Measurements from ENCODE around the gene KCNJ13.

KCNJ13 gene

DNA sequence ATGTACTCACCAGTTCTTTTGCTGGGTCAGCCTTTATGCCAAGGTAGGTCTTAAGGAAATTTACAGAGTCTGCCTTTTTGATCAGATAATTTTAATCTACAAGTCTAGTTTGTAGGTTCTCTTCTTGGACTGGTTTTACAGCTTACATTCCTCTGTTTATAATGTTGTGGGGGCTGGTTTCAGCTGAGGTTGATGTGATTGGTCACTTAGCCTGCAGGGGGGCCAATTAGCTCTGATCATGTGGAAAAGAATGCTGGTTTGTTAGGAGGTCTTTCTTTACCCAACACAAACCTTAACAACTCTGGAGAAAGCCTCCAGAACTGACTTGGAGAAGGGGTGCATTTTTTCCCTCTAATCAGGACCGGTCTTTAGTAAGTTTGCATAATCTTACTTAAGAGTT lies at the start of gene KCNJ13:
TSS of gene KCNJ13 (minus strand) at position 131 of the 400 bp plus-strand sequence. CDS start 5,203 bp downstream, outside the sequence.
- no peak for DNase-seq

DNA sequence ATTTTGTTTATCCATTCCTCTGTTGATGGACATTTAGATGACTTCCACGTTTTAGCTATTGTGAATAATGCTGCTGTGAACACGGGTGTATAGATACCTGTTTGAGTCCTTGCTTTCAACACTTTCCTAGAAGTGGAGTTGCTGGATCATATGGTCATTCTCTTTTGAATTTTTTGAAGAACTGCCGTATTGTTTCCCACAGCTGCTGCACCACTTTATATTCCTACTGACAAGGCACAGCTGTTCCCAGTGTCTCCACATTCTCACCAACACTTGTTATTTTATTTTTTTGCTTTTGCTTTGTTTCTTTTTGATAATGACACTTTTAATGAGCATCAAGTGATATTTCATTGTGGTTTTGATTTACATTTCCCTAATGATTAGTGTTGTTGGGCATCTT lies 41.4 kb upstream of the KCNJ13 start:
- no peak for DNase-seq

DNA sequence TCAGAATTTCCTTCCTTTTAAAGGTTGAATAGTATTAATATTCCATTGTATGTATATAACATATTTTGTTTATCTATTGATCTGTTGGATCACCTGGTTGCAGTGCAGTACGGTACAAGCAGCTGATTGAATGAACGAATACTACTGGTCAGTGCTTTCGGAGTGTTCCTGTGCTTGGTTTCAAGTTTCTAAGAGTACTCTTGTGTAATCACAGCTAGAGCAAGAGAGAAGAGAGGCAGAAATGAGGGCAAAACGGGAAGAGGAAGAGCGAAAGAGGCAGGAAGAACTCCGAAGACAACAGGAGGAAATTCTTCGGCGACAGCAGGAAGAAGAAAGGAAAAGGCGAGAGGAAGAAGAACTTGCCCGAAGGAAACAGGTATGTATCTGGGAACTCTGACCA lies 40.3 kb upstream of the KCNJ13 start:
- no peak for DNase-seq

DNA sequence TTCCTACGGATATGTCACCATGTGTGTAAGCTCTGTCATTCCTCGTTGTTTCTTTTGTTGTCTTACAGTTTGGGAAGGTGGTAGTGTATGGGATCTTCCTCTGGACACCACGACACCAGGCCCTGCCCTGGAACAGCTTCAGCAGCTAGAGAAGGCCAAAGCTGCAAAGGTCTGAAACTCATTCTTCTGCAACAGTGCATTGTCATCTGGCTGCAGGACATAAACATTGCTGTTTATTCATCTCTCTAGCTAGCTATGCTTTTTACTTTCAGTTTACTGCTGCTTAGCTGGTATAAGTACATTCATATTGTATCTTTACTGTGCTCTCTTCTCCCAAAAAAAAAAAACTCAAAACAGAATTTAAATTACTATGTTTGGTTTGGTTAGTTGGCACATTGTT lies 39.2 kb upstream of the KCNJ13 start:
- DNase-seq: no peak

DNA sequence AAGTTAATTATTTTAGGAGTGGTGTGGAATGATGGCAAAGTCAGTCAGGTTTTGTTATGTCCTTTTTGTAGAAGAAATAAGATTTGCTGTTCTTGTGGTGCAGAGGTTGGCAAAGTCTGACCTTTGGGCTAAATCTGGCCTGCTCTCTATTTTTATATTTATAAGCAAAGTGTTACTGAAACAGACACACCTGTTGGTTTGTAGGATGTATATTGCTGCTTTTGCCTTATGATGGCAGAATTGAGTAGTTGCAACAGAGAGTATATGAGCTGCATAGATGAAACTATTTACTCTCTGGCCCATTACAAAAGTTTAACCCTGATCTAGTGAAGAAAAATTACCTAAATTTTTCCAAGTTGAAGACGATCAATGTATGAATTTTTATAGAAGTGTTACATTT lies 34.1 kb upstream of the KCNJ13 start:
- no peak for DNase-seq

DNA sequence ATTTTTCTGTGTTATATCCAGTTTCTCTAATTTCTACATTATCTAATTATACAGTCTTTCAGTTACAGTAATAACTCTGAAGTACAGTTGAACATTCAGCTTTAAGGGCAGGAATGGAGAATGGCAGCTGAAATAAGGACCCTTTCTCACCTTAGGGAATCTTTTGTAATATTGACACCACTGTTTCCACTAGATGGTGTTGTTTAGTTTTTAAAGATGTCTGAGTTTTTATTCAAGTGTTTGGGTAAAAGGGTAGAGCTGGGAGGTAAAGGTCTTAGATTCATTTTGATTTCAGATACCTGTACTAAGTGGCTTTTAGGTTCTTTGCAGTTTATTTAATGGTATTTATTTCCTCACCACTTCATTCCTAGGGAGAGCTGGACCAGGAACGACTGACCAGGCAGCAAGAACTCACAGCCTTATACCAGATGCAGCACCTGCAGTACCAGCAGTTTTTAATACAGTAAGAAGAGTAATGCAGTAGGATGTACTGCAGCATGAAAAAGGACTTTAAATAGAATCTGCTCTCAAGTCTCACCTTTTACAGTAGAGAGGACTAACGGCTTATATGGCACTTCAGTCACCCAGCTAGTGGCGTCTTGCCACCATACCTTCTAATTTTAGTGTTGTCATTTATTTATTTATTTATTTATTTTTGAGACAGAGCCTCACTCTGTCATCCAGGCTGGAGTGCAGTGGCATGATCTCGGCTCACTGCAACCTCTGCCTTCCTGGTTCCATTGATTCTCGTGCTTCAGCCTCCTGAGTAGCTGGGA lies 33.2 kb upstream of the KCNJ13 start:
- DNase-seq: no peak

DNA sequence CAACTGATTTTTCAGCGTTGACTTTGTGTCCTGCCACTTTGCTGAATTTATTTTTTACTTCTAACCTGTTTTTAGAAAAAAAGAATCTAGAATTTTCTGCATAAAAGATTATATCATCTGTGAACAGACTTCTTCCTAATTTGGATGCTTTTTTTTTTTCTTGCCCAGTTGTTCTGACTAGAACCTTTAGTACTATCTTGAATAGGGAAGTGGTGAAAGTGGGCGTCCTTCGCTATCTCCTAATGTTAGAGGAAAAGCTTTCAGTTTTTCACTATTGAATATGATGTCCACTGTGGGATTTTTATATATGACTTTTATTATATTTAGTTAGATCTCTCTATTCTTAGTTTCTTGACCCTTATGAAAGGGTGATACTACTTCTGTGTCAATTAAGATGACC lies 25.7 kb upstream of the KCNJ13 start:
- DNase-seq: no peak

DNA sequence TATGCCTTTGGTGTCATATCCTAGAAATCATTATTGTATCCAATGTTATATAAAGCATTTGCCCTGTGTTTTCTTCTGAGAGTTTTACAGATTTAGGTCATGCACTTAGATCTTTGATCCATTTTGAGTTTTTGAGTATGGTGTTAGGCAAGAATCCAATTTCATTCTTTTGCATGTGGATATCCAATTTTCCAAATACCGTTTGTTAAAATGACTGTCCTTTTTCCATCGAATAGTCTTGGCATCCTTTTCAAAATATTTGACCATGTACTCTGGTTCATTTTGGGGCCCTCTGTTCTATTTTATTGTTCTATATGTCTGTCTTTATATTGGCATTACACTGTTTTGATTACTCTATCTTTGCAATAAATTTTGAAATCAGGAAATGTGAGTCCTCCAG lies 23.8 kb upstream of the KCNJ13 start:
- DNase-seq: no peak

DNA sequence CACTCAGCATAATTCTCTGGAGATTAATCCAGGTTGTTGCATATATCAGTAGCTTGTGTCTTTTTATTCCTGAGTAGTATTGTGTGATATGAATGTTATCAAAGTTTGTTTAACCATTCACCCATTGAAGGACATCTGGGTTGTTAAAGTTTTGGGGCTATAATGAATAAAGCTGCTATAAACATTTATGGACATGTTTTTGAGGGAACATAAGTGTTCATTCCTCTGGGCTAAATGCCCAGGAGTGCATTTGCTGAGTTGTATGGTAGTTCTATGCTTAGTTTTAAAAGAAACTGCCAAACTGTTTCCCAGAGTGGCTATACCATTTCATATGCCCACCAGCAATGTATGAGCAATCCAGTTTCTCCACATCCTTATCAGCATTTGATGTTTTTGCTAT lies 21.8 kb upstream of the KCNJ13 start:
- DNase-seq: no peak

DNA sequence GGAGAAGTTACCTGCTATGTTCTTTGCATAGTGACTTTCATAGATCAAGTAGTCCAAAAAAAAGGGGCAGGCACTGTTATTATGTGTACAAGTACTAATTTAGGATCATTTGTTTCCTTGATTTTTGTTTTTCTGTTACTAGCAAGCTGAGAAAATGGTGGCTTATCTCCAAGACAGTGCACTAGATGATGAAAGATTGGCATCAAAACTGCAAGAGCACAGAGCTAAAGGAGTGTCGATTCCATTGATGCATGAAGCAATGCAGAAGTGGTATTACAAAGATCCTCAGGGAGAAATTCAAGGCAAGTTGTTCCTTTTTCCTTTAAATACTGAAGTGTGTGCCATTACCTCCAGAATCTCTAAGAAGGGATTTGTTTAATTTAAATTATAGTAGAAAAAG lies 19.6 kb upstream of the KCNJ13 start:
- DNase-seq: no peak

DNA sequence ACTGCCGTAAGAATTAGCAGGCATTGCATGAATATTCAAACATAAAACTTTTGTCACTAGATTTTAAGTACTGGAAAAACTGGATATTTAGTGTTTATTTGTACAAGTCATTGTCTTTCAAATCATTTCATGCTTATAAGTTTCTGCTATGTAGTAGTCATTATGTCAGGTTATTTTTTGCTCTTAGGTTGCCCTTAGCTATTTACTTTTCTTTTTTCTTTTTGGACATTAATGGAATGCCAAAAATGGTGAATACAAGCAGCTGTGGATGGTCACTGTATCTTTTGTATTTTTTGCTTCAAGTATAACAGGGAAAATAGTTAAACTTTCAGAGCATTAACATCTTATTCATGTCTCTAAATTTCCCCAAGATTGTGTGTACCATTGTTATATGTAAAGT lies 18.6 kb upstream of the KCNJ13 start:
- no peak for DNase-seq

DNA sequence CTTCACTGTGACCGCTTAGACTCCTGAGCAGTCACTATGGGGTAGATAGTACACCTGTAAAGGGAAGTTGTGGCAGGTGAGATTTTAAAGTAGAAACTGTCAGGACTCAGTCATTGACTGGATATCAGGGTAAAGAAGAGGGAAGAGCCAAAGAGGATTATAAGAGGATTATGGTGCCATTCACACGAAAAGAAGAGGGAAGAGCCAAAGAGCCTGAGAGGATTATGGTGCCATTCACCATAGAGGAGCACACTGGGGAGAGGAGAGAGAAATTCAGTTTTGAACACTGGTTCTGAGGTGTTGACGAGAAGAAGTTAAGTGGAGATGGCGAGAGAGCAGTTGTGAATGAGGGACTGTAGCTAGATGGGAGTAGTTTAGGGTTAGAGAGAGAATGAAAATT lies 16.9 kb upstream of the KCNJ13 start:
- no peak for DNase-seq

DNA sequence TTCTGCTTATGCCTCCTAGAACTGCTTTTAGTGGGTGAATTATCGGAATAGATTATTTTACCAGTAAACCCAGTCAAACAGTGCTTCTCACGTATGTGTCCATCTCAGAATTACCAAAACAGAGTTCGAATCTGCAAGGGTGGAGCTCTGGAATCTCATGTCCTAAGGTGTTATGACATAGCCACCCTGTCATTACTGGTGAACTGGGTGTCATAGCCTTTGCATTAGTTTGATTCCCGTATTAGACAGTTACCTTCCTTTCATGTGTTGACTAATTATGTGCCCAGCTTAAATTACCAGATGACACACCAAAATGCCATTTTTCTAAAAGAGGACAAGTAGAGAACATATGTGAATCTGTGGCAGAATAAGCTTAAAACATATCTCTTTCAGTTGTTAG lies 15.2 kb upstream of the KCNJ13 start:
- DNase-seq: no peak

DNA sequence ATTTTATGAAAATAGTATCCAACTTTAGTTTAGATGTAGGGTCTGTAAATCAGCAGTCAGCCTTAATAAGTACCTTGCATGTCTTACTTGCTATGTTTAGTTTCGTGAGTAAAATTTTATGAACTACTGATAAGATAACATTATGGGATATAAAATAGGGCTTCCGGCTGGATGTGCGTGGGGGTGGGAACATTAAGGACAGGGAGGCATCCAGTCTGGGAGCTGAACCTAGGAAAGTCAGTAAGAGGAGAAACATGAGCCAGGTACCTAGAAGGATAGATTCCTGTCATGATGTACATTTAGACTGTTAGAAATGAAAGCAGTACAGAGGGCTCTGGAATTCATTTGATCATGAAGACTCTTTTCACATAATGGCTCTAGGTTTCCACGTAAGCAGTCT lies 12.7 kb upstream of the KCNJ13 start:
- no peak for DNase-seq

DNA sequence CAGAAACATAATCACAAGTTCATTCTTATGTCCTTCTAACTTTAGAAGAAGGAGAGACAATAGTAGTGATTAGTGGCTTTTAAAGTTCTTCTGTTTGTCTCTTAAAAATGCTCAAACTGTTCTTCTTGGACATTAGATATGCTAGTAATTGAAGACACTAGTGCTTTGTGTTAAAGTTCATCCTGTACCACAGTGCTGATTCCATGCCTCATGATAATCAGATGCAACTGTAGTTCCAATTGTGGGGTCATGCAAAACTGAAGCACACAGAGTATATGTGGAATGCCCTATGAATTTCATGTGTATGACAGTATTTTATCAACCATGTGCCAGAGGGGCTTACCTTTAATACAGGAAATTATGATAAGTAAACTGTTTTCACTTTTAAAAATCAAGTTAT lies 11.4 kb upstream of the KCNJ13 start:
- DNase-seq: no peak

DNA sequence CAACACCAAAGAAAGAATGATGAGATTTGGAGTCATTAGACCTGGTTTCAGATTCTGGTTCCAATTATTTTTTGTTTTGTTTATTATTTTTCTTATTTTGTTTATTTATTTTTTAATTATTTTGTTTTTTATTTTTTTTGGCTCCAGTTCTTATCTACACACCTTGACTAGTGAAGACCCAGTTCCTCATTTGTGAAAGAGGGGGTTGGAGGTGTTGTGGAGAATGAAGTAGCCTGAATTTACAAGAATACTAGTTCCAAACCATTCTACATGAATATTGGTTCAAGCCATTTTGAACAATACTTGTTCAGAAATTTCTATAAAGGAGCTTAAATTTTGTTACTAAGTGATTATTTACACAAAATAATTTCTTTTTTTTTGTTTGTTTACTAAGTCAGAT lies 6.9 kb upstream of the KCNJ13 start:
- DNase-seq: no peak

DNA sequence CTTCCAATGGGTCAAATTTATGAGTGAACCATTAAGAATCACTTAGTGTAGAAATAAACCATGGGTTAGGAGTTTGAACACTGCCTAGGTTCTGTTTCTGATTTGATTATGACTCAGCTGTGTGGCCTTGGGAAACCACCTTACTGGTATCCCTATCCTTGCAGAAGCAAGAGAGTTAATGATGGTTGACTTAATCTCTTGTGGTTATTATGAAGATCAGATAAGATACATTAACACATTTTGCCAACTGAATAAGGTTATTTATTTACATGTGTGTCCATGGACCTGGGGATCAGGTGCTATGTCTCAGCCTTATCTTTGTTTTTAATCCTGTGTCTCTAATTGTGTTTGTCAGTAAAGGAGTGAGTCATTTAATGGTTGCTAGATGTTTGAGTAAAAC lies 5.4 kb upstream of the KCNJ13 start:
- DNase-seq: no peak

DNA sequence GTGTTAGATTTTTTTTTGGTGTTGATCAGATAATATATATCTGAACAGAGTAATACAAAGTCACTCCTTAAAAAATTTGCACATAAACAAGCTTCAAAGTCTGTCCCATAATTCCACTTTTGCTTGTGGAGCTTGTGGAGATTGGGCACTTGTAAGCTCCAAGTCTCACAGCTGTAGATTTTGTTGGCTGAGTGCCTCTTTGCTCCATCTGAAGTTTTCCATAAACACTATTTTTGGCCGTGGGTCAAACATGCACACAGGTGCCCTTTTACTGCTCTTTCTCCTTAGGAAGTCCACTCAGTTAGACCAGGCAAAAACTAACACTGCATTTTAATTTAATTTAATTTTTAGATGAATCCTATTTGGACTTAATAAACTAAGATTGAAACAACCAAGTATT lies 3.6 kb upstream of the KCNJ13 start:
- DNase-seq: no peak

DNA sequence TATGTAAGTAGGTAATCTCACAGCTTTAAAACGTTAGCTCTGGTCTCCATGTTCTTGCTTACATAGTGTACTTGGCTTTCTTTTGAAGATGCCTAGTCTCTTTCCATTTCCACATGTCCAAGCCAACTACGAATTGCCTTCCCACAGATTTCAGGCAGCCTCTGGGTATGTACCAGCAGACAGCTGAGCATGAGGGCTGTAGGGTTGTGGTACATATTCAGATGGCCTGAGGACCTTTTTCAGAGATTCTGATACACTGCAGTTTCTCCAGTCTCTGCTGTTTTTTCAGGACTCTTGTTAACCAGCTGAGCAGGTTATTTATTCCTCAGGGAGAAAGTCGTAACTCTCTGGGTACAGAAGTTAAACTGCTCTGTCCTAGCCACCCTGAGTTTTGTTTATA lies 3.1 kb upstream of the KCNJ13 start:
- no peak for DNase-seq

DNA sequence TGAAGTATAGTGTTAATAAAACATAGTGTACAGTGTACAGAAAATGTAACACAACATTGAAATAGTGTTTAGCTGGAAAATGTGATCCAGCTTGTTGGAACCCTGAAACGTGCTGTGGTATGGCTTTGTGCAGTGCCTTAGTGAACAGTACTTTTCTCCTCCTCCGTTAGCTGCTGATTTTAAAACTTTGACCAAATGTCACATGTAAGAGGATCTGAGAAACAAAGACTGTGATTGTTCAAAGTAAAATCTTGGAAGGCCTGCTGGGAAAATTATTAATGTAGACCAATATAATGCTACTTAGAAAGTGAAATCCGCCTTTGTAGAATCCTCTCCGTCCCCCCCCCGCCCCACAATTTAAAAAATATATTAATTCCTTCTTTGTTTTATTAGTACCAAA lies 911 bp upstream of the KCNJ13 start:
- no peak for DNase-seq

DNA sequence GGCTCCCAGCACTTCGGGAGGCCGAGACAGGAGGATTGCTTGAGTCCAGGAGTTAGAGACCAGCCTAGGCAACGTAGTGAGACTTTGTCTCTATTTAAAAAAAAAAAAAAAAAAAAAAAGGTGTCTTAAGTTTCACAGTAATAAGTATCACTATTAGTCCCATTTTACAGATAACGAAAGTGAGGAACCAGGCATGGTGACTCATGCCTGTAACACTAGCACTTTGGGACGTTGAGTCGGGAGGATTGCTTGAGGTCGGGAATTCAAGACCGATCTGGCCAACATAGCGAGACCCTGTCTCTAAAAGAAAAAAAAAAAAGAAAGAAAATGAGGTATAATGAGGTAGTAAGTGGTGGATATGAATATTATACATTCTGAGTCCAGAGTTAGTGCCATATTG lies 2.5 kb downstream of the KCNJ13 start:
- DNase-seq: no peak

DNA sequence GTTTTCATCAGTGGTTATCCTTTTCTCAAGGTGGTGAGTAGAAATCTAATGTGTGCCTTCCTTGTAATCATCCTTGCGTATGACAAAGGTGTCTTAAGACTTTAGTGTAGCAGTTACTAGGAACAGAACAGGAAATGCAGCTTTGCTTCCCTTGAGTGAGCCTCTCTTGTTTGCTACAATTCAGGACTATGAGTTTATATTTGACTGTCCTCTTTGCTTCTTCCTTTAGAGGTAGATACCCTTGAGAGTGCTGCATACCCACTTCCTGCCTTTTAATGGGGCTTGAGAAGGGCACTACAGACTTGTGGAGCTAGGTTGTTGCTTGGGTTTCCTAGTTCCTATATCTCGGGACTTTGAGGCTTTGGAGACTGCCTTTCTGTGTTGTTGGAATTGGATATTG lies 3.8 kb downstream of the KCNJ13 start:
- DNase-seq: no peak

DNA sequence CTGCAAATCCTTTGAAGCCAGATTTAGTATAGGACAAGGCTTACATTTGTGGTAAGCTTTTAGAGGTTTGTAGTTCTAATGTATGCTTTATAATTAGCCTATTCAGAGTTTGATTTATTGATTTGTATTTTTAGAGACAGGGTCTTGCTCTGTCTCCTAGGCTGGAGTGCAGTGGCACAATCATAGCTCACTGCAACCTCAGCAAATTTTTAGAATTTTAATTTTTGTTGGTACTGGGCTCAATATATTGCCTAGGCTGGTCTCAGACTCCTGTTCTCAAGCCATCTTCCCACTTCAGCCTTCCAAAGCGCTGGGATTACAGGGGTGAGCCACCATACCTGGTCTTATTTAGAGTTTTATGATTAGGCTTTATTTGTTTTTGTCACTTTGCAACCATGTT lies 4.5 kb downstream of the KCNJ13 start:
- DNase-seq: no peak

DNA sequence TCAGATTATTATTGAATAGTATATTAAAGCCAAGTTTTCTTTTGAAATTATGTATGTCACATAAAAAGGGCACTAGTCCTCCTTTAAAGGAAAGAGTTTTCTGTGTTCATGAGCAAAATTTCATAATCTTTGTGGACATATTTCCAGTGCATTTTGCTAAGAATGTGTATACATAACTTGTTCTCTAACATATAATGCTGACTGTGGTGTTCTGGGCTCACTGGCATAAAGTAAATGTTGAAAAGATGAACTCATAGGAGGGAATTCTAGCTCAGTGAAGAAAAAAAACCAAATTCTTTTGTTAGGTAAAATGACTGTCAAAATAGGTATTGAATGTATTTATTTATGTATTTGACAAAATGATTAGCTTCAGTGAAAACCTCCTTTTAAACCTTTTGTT lies 6.2 kb downstream of the KCNJ13 start:
- DNase-seq: no peak

DNA sequence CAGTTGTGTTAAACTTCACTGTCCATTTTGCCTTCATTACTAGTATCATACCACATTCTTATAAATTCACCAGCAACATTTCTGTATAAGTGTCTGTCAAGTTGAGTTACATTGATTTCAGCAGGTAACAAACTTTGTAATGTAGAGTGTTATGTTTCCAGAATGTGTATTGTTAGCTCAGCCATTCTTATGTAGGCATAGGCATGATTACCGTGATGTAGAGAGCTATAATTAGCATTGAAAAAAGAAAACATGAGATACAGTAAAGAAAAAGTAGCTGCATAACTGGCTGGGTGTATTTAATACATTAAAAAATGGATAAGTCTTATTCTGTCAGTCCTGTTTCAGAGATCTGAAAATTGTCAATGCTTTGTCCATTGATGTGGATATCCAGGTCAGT lies 8.5 kb downstream of the KCNJ13 start:
- DNase-seq: no peak
